ENCODE results near the gene NAA38. TPM values are rescaled to one million over a fixed set of nuclear protein-coding genes. Genes with fewer than 3 reads are reported as not detected.
A peak's percentile ranks its signal among the peaks of the same experiment; 100 is the strongest.

NAA38 gene
- total and polyA plus RNA-seq, 2 donors (not counting 1 experiment from before 2014, with no cell fraction given), result 20.0 to 80.5 TPM

- no peak for DNase-seq
- Histone ChIP-seq H3K27ac (ENCODE audit: low read length in 2 of 2) (no peak overlapping the region), H3K36me3 (replicated peaks in 1 of 2; ENCODE audit: control extremely low read depth in 1 of 2, control insufficient read depth in 1 of 2, extremely low read depth in 1 of 2, insufficient read depth in 2 of 2, low read length in 1 of 2) (peaks cover 4 to 87% of the 10 kb centered on the region in 2 experiments), H3K4me2 (replicated peaks; ENCODE audit: low read depth, low read length, poor library complexity, severe bottlenecking) (no peak overlapping the region), H3K9me3 (ENCODE audit: control extremely low read depth in 1 of 3, control insufficient read depth in 2 of 3, insufficient read depth in 1 of 3, low read length in 2 of 3) (no peaks in the 10 kb centered on the region), H3K4me3 (ENCODE audit: control extremely low read depth in 1 of 5, extremely low read depth in 1 of 5, insufficient read depth in 1 of 5, low read depth in 2 of 5, low read length in 4 of 5) (no peak overlapping the region), H2AFZ (ENCODE audit: insufficient read depth, low read depth, low read length, poor library complexity, severe bottlenecking) (no peak overlapping the region), H3K79me2 (ENCODE audit: control insufficient read depth, insufficient read depth, low read length) (no peaks in the 10 kb centered on the region), H4K20me1 (ENCODE audit: control insufficient read depth, insufficient read depth, low read length, poor library complexity, severe bottlenecking) (no peaks in the 10 kb centered on the region), H3K4me1 (ENCODE audit: control insufficient read depth in 2 of 2, insufficient read depth in 2 of 2, low read length in 2 of 2) (no peaks in the 10 kb centered on the region), H3K9ac (ENCODE audit: low read length) (no peak overlapping the region), H3K27me3 (replicated peaks in 1 of 4; ENCODE audit: control extremely low read depth in 1 of 4, control insufficient read depth in 3 of 4, insufficient read depth in 4 of 4, low read length in 3 of 4) (no peaks in the 10 kb centered on the region)
- Mint-ChIP-seq H3K27ac (no peak overlapping the region), H3K4me1 (no peaks in the 10 kb centered on the region), H3K27me3 (no peaks in the 10 kb centered on the region), H3K4me3 (no peak overlapping the region), H3K9me3 (ENCODE audit: insufficient read depth) (no peaks in the 10 kb centered on the region)
- TF ChIP-seq EZH2 (IDR thresholded peaks at IDR 0.05; ENCODE audit: borderline replicate concordance, insufficient read depth, low read depth, low read length, poor library complexity, severe bottlenecking) (no peak), CTCF (IDR thresholded peaks at IDR 0.05) (no peak)
- ChIA-PET POLR2A (no interaction called here), CTCF (no interaction called here)
- ATAC-seq (ENCODE audit: low read depth), result no peak
- intact Hi-C loops (cut with micrococcal nuclease), result no loop called here
- 98% methylated on average over 20 of the region's 22 CpGs for WGBS (ENCODE audit: insufficient coverage)
Observed at GRCh38 chr17:7903154-7904103, 46.1 kb upstream of the NAA38 start.

DNA sequence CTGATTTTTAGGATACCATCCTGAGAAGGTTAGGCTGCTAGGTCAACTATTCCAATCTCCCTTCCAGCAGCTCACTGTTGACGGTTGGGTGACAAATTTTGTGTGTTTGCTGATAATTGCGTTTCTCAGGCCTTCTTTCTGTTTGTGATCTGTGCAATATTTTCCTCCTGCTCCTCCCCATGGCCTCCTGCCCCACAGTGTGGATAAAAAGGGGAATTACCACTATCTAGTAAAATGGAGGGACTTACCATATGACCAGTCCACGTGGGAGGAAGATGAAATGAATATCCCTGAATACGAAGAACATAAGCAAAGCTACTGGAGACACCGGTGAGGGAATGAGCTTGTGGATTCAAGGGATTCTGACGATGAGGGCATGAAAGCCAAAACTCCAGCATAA, 40.4 kb upstream of the NAA38 start:
- intact Hi-C loops (cut with micrococcal nuclease), result no loop called here
- Mint-ChIP-seq H3K27ac (no peak overlapping the region), H3K27me3 (no peaks in the 10 kb centered on the region), H3K4me1 (no peaks in the 10 kb centered on the region), H3K9me3 (ENCODE audit: insufficient read depth) (no peaks in the 10 kb centered on the region), H3K4me3 (no peak overlapping the region)
- H3K9me3 ChIP-seq (ENCODE audit: control extremely low read depth in 1 of 3, control insufficient read depth in 2 of 3, insufficient read depth in 1 of 3, low read length in 2 of 3), result no peaks in the 10 kb centered on the region
- TF ChIP-seq EZH2 (IDR thresholded peaks at IDR 0.05; ENCODE audit: borderline replicate concordance, insufficient read depth, low read depth, low read length, poor library complexity, severe bottlenecking), result no peak
- TF ChIP-seq CTCF (IDR thresholded peaks at IDR 0.05), result no peak
- no peaks in the 10 kb centered on the region for H4K20me1 ChIP-seq (ENCODE audit: control insufficient read depth, insufficient read depth, low read length, poor library complexity, severe bottlenecking)
- WGBS (ENCODE audit: insufficient coverage), result 71% methylated on average over 4 of the region's 6 CpGs
- H3K9ac ChIP-seq (ENCODE audit: low read length), result no peak overlapping the region
- POLR2A ChIA-PET, result no interaction called here
- peak; percentile 39 for ATAC-seq (ENCODE audit: low read depth)
- no peak overlapping the region for H3K27ac ChIP-seq (ENCODE audit: low read length in 2 of 2)
- no peaks in the 10 kb centered on the region for H3K27me3 ChIP-seq (replicated peaks in 1 of 4; ENCODE audit: control extremely low read depth in 1 of 4, control insufficient read depth in 3 of 4, insufficient read depth in 4 of 4, low read length in 3 of 4)
- H3K4me2 ChIP-seq (replicated peaks; ENCODE audit: low read depth, low read length, poor library complexity, severe bottlenecking), result no peak overlapping the region
- no peak overlapping the region for H2AFZ ChIP-seq (ENCODE audit: insufficient read depth, low read depth, low read length, poor library complexity, severe bottlenecking)
- H3K79me2 ChIP-seq (ENCODE audit: control insufficient read depth, insufficient read depth, low read length), result no peaks in the 10 kb centered on the region
- no peak overlapping the region for H3K4me3 ChIP-seq (ENCODE audit: control extremely low read depth in 1 of 5, extremely low read depth in 1 of 5, insufficient read depth in 1 of 5, low read depth in 2 of 5, low read length in 4 of 5)
- peak; percentile 33 for DNase-seq
- CTCF ChIA-PET, result interaction anchor here (0.9 to 2.8 kb wide), 8 partner anchors 34 to 163 kb away, joined by 3 to 21 read pairs (median 4); partner anchors contain the start of gene NAA38
- H3K4me1 ChIP-seq (ENCODE audit: control insufficient read depth in 2 of 2, insufficient read depth in 2 of 2, low read length in 2 of 2), result no peaks in the 10 kb centered on the region
- peaks cover 4 to 76% of the 10 kb centered on the region in 2 experiments for H3K36me3 ChIP-seq (replicated peaks in 1 of 2; ENCODE audit: control extremely low read depth in 1 of 2, control insufficient read depth in 1 of 2, extremely low read depth in 1 of 2, insufficient read depth in 2 of 2, low read length in 1 of 2)

Measured in B cell (primary cell).